Central memory CD8-positive, alpha-beta T cell (primary cell): ENCODE measurements around the gene REEP2.

Experiments
- ATAC-seq: fragments of 150-1000 bp; cut with Tn5 transposase; replicated peaks from 2 replicates; pipeline ENCODE4 v1.10.0; 2022; ENCODE audit warnings: mild to moderate bottlenecking, moderate FRiP score, moderate number of reproducible peaks; ENCODE audit not compliant: poor library complexity, severe bottlenecking; ENCODE audit errors: extremely low read depth
- DNase-seq, 2 donors: peaks; one replicate each; pipeline ENCODE4 v3.0.0; 2021; ENCODE audit warnings: low spot score in 2 of 2
- H3K27ac Mint-ChIP-seq: one replicate; pipeline ENCODE4 v1.8.0; 2022; ENCODE audit warnings: low read depth, mild to moderate bottlenecking, moderate library complexity, mixed read lengths
- H3K27me3 Mint-ChIP-seq: one replicate; pipeline ENCODE4 v1.8.0; 2022; ENCODE audit warnings: mixed read lengths
- H3K36me3 Mint-ChIP-seq: one replicate; pipeline ENCODE4 v1.8.0; 2022; ENCODE audit warnings: mild to moderate bottlenecking, moderate library complexity, mixed read lengths; ENCODE audit not compliant: insufficient read depth
- H3K4me1 Mint-ChIP-seq: one replicate; pipeline ENCODE4 v1.8.0; 2022; ENCODE audit warnings: mixed read lengths
- H3K4me3 Mint-ChIP-seq: one replicate; pipeline ENCODE4 v1.8.0; 2022; ENCODE audit warnings: mild to moderate bottlenecking, moderate library complexity, mixed read lengths
- H3K9me3 Mint-ChIP-seq: one replicate; pipeline ENCODE4 v1.8.0; 2022; ENCODE audit warnings: mixed read lengths

The REEP2 gene

DNA sequence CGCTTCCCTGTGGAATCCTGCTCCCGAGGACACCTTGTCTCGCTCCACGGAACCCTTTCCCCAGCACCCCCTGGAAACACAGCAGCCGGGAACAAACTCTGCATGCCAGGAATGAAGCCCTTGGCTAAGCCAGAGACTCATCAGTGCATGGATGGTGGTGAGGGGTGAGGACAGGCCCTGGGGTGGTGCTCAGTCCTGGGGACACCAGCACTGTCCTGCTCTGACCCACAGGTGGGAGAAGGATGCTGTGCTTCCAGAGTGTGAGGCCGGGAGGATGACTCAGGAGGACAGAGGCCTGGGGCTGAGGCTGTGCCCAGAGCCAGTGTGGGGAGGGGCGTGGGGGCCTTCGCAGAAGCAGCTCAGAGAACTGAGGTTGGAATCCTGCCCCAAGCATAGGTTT is 15.3 kb downstream of the REEP2 start:
- H3K4me3 Mint-ChIP-seq, result no peak overlapping the region
- DNase-seq, result no peak

GRCh38 chr5:138455232-138455930 is 16.5 kb downstream of the REEP2 start:
- Mint-ChIP-seq H3K4me3 (no peak overlapping the region), H3K27ac (no peak overlapping the region), H3K9me3 (no peaks in the 10 kb centered on the region), H3K4me1 (peaks cover 22% of the 10 kb centered on the region), H3K27me3 (no peaks in the 10 kb centered on the region), H3K36me3 (peaks cover 8% of the 10 kb centered on the region)
- DNase-seq (no peak), ATAC-seq (no peak)

More for the DNA sequence above, 15.3 kb downstream of the REEP2 start:
- Mint-ChIP-seq H3K27ac (no peak overlapping the region), H3K4me1 (peaks cover 18% of the 10 kb centered on the region), H3K36me3 (peaks cover 3% of the 10 kb centered on the region), H3K9me3 (no peaks in the 10 kb centered on the region), H3K27me3 (no peaks in the 10 kb centered on the region)
- no peak for ATAC-seq

DNA sequence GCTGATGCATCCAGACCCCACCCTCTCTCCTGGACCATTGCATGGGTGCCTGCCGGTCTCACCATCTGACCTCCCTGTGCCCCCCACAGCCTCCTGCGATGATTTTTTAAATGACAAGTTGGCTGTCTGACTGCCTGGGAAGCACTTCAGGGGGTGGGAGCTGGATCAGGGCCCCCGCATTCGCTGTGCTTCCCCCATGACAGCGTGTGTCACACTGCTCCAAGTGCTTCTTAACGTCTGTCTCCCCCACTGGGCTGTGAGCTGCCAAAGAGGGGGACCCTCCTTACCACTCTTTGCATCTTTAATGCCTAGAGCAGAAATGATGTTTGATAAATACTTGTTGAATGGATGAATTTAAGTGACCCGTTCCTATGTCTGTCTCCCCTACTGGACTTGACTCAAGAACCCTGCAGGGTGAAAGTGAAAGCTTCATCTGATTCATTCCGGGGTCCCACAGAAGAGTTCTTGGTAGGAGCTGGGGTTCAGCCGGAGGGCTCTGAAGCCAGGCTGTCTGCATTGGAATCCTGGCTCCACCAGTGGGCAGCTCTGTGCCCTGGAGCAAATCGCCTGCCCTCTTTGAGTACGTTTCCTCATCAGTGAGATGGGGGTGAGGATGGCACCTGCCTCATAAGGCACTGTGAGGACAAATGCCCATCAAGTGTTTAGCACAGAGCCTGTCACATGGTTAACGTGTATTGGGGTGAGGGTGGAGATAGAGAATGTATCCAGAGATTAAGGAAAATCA is 18.8 kb downstream of the REEP2 start:
- Mint-ChIP-seq H3K4me1 (peaks cover 29% of the 10 kb centered on the region), H3K36me3 (peaks cover 8% of the 10 kb centered on the region), H3K9me3 (no peaks in the 10 kb centered on the region), H3K4me3 (no peak overlapping the region), H3K27me3 (no peaks in the 10 kb centered on the region), H3K27ac (peak overlapping the region; percentile 99)
- ATAC-seq, result no peak
- no peak for DNase-seq

GRCh38 chr5:138458384-138458783 is 19.5 kb downstream of the REEP2 start:
- Mint-ChIP-seq H3K4me1 (peaks cover 29% of the 10 kb centered on the region), H3K4me3 (no peak overlapping the region), H3K27ac (peak overlapping the region; percentile 99), H3K27me3 (no peaks in the 10 kb centered on the region), H3K36me3 (peaks cover 8% of the 10 kb centered on the region), H3K9me3 (no peaks in the 10 kb centered on the region)
- ATAC-seq (no peak), DNase-seq (no peak)

DNA sequence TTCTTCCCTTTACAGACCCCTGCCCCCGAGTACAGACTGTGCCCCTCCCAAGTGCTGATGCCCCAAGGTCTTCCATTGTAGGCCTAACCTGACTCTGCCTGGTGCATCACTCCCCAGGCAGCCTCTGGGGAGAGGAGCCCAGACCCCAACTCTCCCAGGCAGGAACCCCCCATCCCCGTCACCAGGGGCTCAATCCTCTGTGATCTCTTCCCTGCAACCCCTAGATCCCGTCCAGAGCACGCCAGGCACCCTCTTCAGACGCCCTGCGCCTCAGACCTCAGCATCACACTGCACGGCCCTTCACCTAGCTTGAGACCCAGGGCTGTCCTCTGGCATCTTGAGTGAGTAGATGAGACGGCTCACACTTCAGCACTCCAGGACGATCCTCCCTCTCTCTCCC is 20.0 kb downstream of the REEP2 start:
- H3K4me1 Mint-ChIP-seq, result peaks cover 29% of the 10 kb centered on the region
- H3K9me3 Mint-ChIP-seq, result no peaks in the 10 kb centered on the region
- H3K36me3 Mint-ChIP-seq, result peaks cover 11% of the 10 kb centered on the region
- peak overlapping the region; percentile 63 for H3K4me3 Mint-ChIP-seq
- DNase-seq, result no peak
- ATAC-seq, result peak; percentile 16
- peak overlapping the region; percentile 99 for H3K27ac Mint-ChIP-seq
- no peaks in the 10 kb centered on the region for H3K27me3 Mint-ChIP-seq

DNA sequence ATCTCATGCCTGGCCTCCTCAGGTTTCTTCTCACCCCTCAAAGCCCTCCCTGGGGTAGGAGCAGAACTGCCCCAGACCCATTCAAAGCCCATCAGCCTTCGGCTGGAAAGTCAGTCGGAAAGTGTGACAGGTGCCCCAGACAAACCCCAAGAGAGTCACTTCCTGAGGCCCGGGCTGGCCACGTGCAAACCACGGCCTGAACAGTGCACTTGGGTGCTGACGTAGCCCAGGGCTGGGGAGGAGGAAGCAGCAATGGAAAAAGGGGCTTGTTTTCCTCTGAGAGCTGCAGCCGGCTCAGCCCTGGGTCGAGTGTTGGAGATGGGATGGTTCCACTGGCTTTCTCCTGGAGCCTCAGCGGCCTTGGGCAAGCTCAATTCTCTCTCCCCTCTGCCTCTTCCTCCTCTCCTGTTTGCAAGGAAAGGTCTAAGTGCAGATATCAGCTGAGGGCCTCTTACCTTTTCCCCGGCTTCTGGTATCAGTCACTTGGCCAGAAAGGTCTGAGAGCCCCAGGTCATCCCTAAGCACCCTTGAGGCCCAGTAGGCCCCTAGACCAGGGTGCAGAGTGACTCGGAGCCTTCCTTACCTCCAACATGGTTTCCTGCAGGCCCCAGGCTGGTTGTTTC is 20.6 kb downstream of the REEP2 start:
- peak overlapping the region; percentile 99 for H3K27ac Mint-ChIP-seq
- peaks cover 29% of the 10 kb centered on the region for H3K4me1 Mint-ChIP-seq
- ATAC-seq (peak; percentile 78), DNase-seq (peak; percentile 54 to 80)
- H3K9me3 Mint-ChIP-seq, result no peaks in the 10 kb centered on the region
- H3K36me3 Mint-ChIP-seq, result peaks cover 13% of the 10 kb centered on the region
- H3K27me3 Mint-ChIP-seq, result no peaks in the 10 kb centered on the region
- H3K4me3 Mint-ChIP-seq, result peak overlapping the region; percentile 63

DNA sequence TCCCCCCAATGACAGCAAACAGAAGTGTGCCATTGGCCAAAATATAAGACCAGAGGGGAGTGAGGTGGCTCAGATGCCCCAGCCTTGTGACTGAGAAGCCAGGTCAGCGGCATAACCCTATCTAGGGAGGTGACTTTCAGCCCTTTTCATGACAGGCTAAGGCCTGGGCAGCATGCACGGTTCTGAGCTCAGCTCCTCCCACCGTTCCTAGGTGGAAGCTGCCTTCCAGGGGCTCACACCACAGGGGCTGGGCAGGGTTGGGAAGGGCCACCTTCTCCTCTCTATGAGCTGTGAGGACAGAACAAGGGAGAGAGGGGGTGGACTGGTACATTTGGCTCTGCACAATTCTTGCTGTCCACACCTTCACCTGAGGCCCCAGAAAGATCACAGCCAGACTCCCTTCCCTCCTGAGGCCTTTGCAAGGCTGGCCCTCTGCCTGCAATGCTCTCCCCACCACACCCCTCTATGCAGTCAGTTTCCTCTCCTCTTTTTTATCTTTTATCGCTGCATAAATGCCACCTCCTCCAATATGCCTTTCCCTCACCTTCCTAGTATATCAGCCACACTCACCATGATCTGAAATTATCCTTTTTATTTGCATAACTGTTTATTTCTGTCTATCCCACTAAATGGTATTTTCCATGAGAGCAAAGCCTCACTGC is 21.3 kb downstream of the REEP2 start:
- Mint-ChIP-seq H3K9me3 (no peaks in the 10 kb centered on the region), H3K36me3 (peaks cover 17% of the 10 kb centered on the region), H3K4me3 (no peak overlapping the region), H3K27ac (peak overlapping the region; percentile 91), H3K4me1 (peaks cover 29% of the 10 kb centered on the region), H3K27me3 (no peaks in the 10 kb centered on the region)
- ATAC-seq (no peak), DNase-seq (no peak)

GRCh38 chr5:138461343-138462125 is 22.7 kb downstream of the REEP2 start:
- Mint-ChIP-seq H3K36me3 (peaks cover 21% of the 10 kb centered on the region), H3K27ac (peak overlapping the region; percentile 91), H3K4me3 (no peak overlapping the region), H3K4me1 (peaks cover 31% of the 10 kb centered on the region), H3K27me3 (no peaks in the 10 kb centered on the region), H3K9me3 (no peaks in the 10 kb centered on the region)
- no peak for DNase-seq
- ATAC-seq, result no peak

DNA sequence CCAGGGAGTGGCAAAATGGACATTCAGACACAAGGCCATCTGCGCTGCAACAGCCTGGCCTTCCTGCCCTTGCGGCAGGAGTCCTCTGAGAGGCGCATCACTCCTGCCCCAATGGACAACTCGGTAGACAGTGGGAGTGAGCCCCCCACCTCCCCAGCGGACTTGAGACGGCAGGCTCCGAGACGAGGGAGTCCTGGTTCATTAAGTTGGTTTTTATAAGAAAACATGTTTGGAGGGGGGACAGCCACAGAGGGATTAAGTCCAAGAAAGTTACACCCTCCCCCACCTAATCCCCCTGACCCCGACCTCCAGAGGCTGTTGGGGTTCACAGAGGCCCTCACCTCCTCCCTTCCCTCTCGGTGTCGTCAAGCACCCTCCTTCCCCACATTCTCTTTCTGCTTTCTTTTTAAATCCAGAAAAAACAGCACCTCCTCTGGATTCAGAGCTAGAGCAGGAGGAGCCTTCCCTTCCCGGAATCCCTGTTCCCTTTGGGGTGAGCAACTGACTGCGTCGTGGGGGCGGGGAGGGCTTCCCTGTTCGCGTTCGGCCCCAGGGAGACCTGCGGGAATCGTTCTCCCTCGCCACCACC is 24.7 kb downstream of the REEP2 start:
- H3K36me3 Mint-ChIP-seq, result peaks cover 21% of the 10 kb centered on the region
- peak overlapping the region; percentile 95 for H3K27ac Mint-ChIP-seq
- DNase-seq (no peak), ATAC-seq (no peak)
- peak overlapping the region; percentile 83 for H3K4me3 Mint-ChIP-seq
- no peaks in the 10 kb centered on the region for H3K9me3 Mint-ChIP-seq
- peaks cover 45% of the 10 kb centered on the region for H3K4me1 Mint-ChIP-seq
- no peaks in the 10 kb centered on the region for H3K27me3 Mint-ChIP-seq

DNA sequence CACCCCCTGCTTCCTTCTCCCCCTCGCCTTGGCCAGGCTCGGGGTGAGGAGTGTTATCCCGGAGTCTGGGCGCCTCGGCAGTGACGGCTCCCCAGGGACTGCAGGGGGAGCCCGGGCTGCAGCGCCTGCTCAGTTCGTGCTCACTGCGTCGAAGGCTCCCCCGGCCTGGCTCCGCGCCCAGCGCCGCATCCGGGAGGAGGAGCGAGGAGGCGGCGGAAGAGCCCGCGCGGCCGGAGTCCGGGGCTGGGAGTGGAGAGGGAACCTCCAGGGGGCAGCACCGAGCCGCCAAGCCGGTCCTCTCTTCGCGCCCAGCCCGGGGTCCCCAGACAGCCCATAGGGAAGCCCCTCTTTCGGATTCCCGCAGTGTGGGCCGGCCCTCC is 25.1 kb downstream of the REEP2 start:
- ATAC-seq, result peak; percentile 55
- H3K27ac Mint-ChIP-seq, result peak overlapping the region; percentile 95
- H3K4me1 Mint-ChIP-seq, result peaks cover 41% of the 10 kb centered on the region
- DNase-seq, result peak; percentile 89 to 91
- H3K9me3 Mint-ChIP-seq, result no peaks in the 10 kb centered on the region
- peak overlapping the region; percentile 83 for H3K4me3 Mint-ChIP-seq
- H3K27me3 Mint-ChIP-seq, result no peaks in the 10 kb centered on the region
- peaks cover 21% of the 10 kb centered on the region for H3K36me3 Mint-ChIP-seq

GRCh38 chr5:138464388-138465260 is 25.8 kb downstream of the REEP2 start:
- peaks cover 34% of the 10 kb centered on the region for H3K4me1 Mint-ChIP-seq
- DNase-seq (peak; percentile 96 to 97), ATAC-seq (peak; percentile 72)
- peak overlapping the region; percentile 95 for H3K27ac Mint-ChIP-seq
- H3K27me3 Mint-ChIP-seq, result no peaks in the 10 kb centered on the region
- peak overlapping the region; percentile 83 for H3K4me3 Mint-ChIP-seq
- no peaks in the 10 kb centered on the region for H3K9me3 Mint-ChIP-seq
- peaks cover 17% of the 10 kb centered on the region for H3K36me3 Mint-ChIP-seq
